Measurements from ENCODE around the gene GTF3C2. TPM values are rescaled to one million over a fixed set of nuclear protein-coding genes. Genes with fewer than 3 reads are reported as not detected.

Gene GTF3C2
- total RNA-seq, 1 experiment from 2014 or later = 109 TPM

- Histone ChIP-seq H2AK5ac (ENCODE audit: insufficient read length, low read length) (no peak overlapping the region), H2BK12ac (ENCODE audit: insufficient read length, low read depth, low read length) (no peak overlapping the region), H4K20me1 (ENCODE audit: control insufficient read depth, insufficient read depth, insufficient read length) (no peaks in the 10 kb centered on the region), H3K4me1 (ENCODE audit: insufficient read depth, low read length) (peaks cover 10% of the 10 kb centered on the region; the same call in 1 of the 2 replicates), H2AFZ (ENCODE audit: low read length) (no peak overlapping the region), H3K79me2 (ENCODE audit: insufficient read depth, low read length) (no peaks in the 10 kb centered on the region), H2BK120ac (ENCODE audit: low read depth, low read length, poor library complexity, severe bottlenecking) (no peak overlapping the region), H3T11ph (ENCODE audit: low read length) (no peak overlapping the region), H3K14ac (ENCODE audit: insufficient read depth, low read length) (no peak overlapping the region), H4K91ac (ENCODE audit: insufficient read length, low read depth, low read length) (no peak overlapping the region), H3K23me2 (ENCODE audit: insufficient read length, low read depth, low read length, poor library complexity, severe bottlenecking) (peaks cover 6% of the 10 kb centered on the region), H3K56ac (ENCODE audit: insufficient read length, low read depth, low read length) (no peak overlapping the region), H3K18ac (ENCODE audit: insufficient read length, low read depth, low read length) (no peak overlapping the region), H3K27me3 (ENCODE audit: insufficient read depth, low read length) (no peaks in the 10 kb centered on the region), H3K23ac (ENCODE audit: insufficient read length, low read depth, low read length) (no peak overlapping the region), H3K4me2 (ENCODE audit: insufficient read depth, insufficient read length, low read length) (no peak overlapping the region), H2BK15ac (ENCODE audit: low read depth, low read length) (no peak overlapping the region), H3K9ac (ENCODE audit: extremely low read depth, insufficient read length, low read length) (no peak overlapping the region), H3K27ac (ENCODE audit: insufficient read length, low read depth, low read length) (no peak overlapping the region), H3K79me1 (ENCODE audit: insufficient read depth, low read depth, low read length, poor library complexity, severe bottlenecking) (no peaks in the 10 kb centered on the region), H2BK20ac (ENCODE audit: low read depth, low read length, poor library complexity, severe bottlenecking) (no peak overlapping the region), H2BK5ac (ENCODE audit: insufficient read length, low read length) (no peak overlapping the region), H3K4ac (ENCODE audit: low read depth, low read length) (no peak overlapping the region), H3K9me3 (ENCODE audit: control insufficient read depth, low read depth, low read length) (no peaks in the 10 kb centered on the region), H4K5ac (ENCODE audit: insufficient read length, low read depth, low read length) (no peak overlapping the region), H4K8ac (replicated peaks; ENCODE audit: insufficient read length, low read depth, low read length) (no peak overlapping the region)
- no peak for DNase-seq
- TF ChIP-seq, protein P1, sequence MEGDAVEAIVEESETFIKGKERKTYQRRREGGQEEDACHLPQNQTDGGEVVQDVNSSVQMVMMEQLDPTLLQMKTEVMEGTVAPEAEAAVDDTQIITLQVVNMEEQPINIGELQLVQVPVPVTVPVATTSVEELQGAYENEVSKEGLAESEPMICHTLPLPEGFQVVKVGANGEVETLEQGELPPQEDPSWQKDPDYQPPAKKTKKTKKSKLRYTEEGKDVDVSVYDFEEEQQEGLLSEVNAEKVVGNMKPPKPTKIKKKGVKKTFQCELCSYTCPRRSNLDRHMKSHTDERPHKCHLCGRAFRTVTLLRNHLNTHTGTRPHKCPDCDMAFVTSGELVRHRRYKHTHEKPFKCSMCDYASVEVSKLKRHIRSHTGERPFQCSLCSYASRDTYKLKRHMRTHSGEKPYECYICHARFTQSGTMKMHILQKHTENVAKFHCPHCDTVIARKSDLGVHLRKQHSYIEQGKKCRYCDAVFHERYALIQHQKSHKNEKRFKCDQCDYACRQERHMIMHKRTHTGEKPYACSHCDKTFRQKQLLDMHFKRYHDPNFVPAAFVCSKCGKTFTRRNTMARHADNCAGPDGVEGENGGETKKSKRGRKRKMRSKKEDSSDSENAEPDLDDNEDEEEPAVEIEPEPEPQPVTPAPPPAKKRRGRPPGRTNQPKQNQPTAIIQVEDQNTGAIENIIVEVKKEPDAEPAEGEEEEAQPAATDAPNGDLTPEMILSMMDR (conservative IDR thresholded peaks at IDR 0.05) = no peak
- no peak overlapping the region for H3K4me3 Mint-ChIP-seq
- no peak overlapping the region for H3K27ac Mint-ChIP-seq
- H3K36me3 Mint-ChIP-seq (ENCODE audit: insufficient read depth in 1 of 3, low read depth in 3 of 3) = no peaks in the 10 kb centered on the region
- H3K27me3 Mint-ChIP-seq (ENCODE audit: low read depth) = peaks cover 54% of the 10 kb centered on the region
- peaks cover 35 to 48% of the 10 kb centered on the region in 2 experiments for H3K4me1 Mint-ChIP-seq
- H3K9me3 Mint-ChIP-seq = no peaks in the 10 kb centered on the region
- WGBS (ENCODE audit: extremely low coverage, insufficient read length, low lambda C conversion rate) = no CpG with 5 or more reads among the region's 1 CpG
These were observed 78.6 kb downstream of the GTF3C2 start for GRCh38 chr2:27278010-27278409.

Other genes with a start within 250 kb of the GTF3C2 start
- gene CGREF1, start 237.6 kb downstream of the GTF3C2 start, total RNA-seq (2021) = 1.4 and 2.1 TPM in 2 replicates
- gene ABHD1, start 232.9 kb downstream of the GTF3C2 start, total RNA-seq (2021) = 0.31 and 0.61 TPM in 2 replicates
- 43.6 and 45.6 TPM in 2 replicates for gene PREB, start 222.1 kb downstream of the GTF3C2 start, total RNA-seq (2021)
- not detected in 2 replicates for gene PRR30, start 217.4 kb downstream of the GTF3C2 start, total RNA-seq (2021)
- not detected in 2 replicates for gene TCF23, start 207.8 kb downstream of the GTF3C2 start, total RNA-seq (2021)
- 106 and 108 TPM in 2 replicates for gene ATRAID, start 144.7 kb downstream of the GTF3C2 start, total RNA-seq (2021)
- gene SLC5A6, start 144.5 kb downstream of the GTF3C2 start, total RNA-seq (2021) = 112 and 122 TPM in 2 replicates
- 117 and 130 TPM in 2 replicates for gene CAD, start 139.4 kb downstream of the GTF3C2 start, total RNA-seq (2021)
- 2.5 and 3.4 TPM in 2 replicates for gene SLC30A3, start 93.7 kb downstream of the GTF3C2 start, total RNA-seq (2021)
- gene DNAJC5G, start 81.3 kb downstream of the GTF3C2 start, total RNA-seq (2021) = 0.37 and 0.44 TPM in 2 replicates
- 4.6 and 5.0 TPM in 2 replicates for gene TRIM54, start 74.3 kb downstream of the GTF3C2 start, total RNA-seq (2021)
- 0.77 and 1.5 TPM in 2 replicates for gene UCN, start 48.3 kb downstream of the GTF3C2 start, total RNA-seq (2021)
- gene MPV17, start 33.7 kb downstream of the GTF3C2 start, total RNA-seq (2021) = 55.4 and 59.4 TPM in 2 replicates
- 62.1 and 67.2 TPM in 2 replicates for gene EIF2B4, start 13.6 kb upstream of the GTF3C2 start, total RNA-seq (2021)
- 78.1 and 81.1 TPM in 2 replicates for gene SNX17, start 13.9 kb upstream of the GTF3C2 start, total RNA-seq (2021)
- 24.8 and 26.5 TPM in 2 replicates for gene ZNF513, start 24.0 kb upstream of the GTF3C2 start, total RNA-seq (2021)
- 146 and 150 TPM in 2 replicates for gene PPM1G, start 52.8 kb upstream of the GTF3C2 start, total RNA-seq (2021)
- gene NRBP1, start 71.9 kb upstream of the GTF3C2 start, total RNA-seq (2021) = 140 TPM in 2 replicates
- gene KRTCAP3, start 85.6 kb upstream of the GTF3C2 start, total RNA-seq (2021) = 49.9 and 57.3 TPM in 2 replicates
- 13.8 and 15.5 TPM in 2 replicates for gene IFT172, start 133.0 kb upstream of the GTF3C2 start, total RNA-seq (2021)
- 21.1 and 21.5 TPM in 2 replicates for gene FNDC4, start 138.4 kb upstream of the GTF3C2 start, total RNA-seq (2021)
- 0.11 and 0.33 TPM in 2 replicates for gene GCKR, start 140.1 kb upstream of the GTF3C2 start, total RNA-seq (2021)
- 35.6 and 38.2 TPM in 2 replicates for gene ZNF512, start 226.3 kb upstream of the GTF3C2 start, total RNA-seq (2021)